Measurements from ENCODE around the gene ILF2. TPM values are rescaled to one million over a fixed set of nuclear protein-coding genes. Genes with fewer than 3 reads are reported as not detected.
A peak's percentile ranks its signal among the peaks of the same experiment; 100 is the strongest.
"Not testable (repeated sequence)": the region's sequence is repeated elsewhere in the genome, so short reads cannot be mapped to it uniquely, and the experiment has no call there.

Gene ILF2
- total RNA-seq, 2 donors from 2014 or later, result 116 to 122 TPM

- not testable (repeated sequence) for DNase-seq (ENCODE audit: low spot score); H3K27me3 ChIP-seq (replicated peaks; ENCODE audit: insufficient read depth); H3K9me3 ChIP-seq; H3K36me3 ChIP-seq; H3K4me1 ChIP-seq (replicated peaks)
- Histone ChIP-seq H3K4me3 (peak overlapping the region; percentile 40 to 77), H3K27ac (peak overlapping the region; percentile 79 to 83)
- intact Hi-C loops (cut with DNase I), result loop anchor here (5.0 kb wide), 1 partner anchor 99 kb away; no protein-coding TSS in a partner anchor
- WGBS, result 6% methylated on average over 28 of the region's 28 CpGs
- TF ChIP-seq CTCF (IDR thresholded peaks at IDR 0.05), result peak in 1 of 4 experiments; percentile 17
Measured at GRCh38 chr1:153671628-153672353, 998 bp upstream of the ILF2 start.

DNA sequence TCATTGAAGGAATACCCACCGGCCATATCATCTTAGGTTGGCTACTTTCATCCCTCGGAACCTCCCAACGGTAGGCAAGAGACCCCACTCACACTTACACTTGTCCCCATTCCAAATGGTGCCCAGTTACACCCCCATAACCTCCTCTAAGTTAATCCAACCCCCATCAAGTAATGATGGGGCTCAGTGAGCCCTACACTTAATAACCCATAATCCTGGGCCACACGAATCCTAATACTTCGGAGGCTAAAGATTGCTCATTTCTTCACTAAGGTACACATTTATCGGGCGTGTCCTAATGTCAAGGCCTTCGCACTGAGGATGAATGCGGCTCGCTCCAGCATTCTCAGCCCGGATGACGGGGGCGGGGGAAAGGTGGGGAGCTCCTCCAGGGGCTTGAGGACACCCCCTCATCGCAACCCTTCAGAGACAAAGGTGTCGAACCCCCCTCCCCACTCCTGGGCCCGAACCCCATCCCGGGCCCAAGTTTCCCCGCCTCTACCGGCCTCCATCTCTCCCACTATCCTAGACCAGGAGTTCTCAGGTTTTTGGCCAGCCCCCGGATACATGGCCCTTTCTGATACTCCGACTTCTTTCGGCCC, 435 bp downstream of the ILF2 start:
- DNase-seq (ENCODE audit: low spot score), result no peak
- Histone ChIP-seq H3K36me3 (peaks cover 8 to 9% of the 10 kb centered on the region in 2 donors), H3K4me1 (replicated peaks) (peaks cover 8% of the 10 kb centered on the region), H3K27me3 (replicated peaks; ENCODE audit: insufficient read depth) (no peaks in the 10 kb centered on the region), H3K27ac (peak overlapping the region; percentile 75 to 76), H3K9me3 (no peaks in the 10 kb centered on the region), H3K4me3 (peak overlapping the region; percentile 62 to 77)
- TF ChIP-seq POLR2AphosphoS5 (IDR thresholded peaks at IDR 0.05) (no peak), POLR2A (IDR thresholded peaks at IDR 0.05) (no peak), CTCF (IDR thresholded peaks at IDR 0.05) (no peak)
- intact Hi-C loops (cut with DNase I), result loop anchor here (5.0 kb wide), 1 partner anchor 98 kb away; no protein-coding TSS in a partner anchor
- 1% methylated on average over 22 of the region's 22 CpGs for WGBS

DNA sequence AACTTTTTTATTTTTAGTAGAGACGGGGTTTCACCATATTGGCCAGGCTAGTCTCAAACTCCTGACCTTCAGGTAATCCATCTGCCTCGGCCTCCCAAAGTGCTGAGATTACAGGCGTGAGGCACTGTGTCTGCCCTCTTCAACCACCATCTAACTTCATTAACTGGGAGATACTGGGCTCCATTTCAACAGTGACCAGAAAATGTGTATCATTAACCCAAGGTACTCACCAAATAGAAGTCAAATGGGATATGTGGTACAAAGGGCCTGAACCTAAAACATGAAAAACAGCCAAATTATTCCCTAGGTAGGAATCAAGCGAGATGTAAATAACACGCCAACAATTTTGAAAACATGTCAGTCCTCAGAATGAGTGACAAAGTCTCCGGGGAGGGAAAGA, 1.2 kb downstream of the ILF2 start:
- 76% methylated on average over 6 of the region's 6 CpGs for WGBS
- TF ChIP-seq POLR2AphosphoS5 (IDR thresholded peaks at IDR 0.05) (no peak), CTCF (IDR thresholded peaks at IDR 0.05) (no peak), POLR2A (IDR thresholded peaks at IDR 0.05) (no peak)
- intact Hi-C loops (cut with DNase I), result loop anchor here (5.0 kb wide), 1 partner anchor 97 kb away; no protein-coding TSS in a partner anchor
- H3K4me1 ChIP-seq (replicated peaks), result peaks cover 8% of the 10 kb centered on the region
- H3K27me3 ChIP-seq (replicated peaks; ENCODE audit: insufficient read depth), result no peaks in the 10 kb centered on the region
- H3K27ac ChIP-seq, result peak overlapping the region in 1 of 2 donors; percentile 12
- peak overlapping the region; percentile 62 to 77 for H3K4me3 ChIP-seq
- peaks cover 8 to 14% of the 10 kb centered on the region in 2 donors for H3K36me3 ChIP-seq
- no peaks in the 10 kb centered on the region for H3K9me3 ChIP-seq
- no peak for DNase-seq (ENCODE audit: low spot score)

DNA sequence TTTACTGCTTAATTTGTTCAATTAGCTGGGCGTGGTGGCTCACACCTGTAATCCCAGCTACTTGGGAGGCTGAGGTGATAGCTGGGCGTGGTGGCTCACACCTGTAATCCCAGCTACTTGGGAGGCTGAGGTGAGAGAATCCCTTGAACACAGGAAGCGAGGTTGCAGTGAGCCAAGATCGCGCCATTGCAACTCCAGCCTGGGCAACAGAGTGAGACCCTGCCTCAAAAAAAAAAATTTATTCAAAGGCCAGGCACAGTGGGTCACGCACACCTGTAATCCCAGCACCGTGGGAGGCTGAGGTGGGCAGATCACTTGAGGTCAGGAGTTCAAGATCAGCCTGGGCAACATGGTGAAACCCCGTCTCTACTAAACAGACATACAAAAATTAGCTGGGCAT, 2.1 kb downstream of the ILF2 start:
- H3K27ac ChIP-seq; H3K27me3 ChIP-seq (replicated peaks; ENCODE audit: insufficient read depth); DNase-seq (ENCODE audit: low spot score); intact Hi-C loops (cut with DNase I); H3K4me1 ChIP-seq (replicated peaks); H3K4me3 ChIP-seq; H3K9me3 ChIP-seq: not testable (repeated sequence)
- peaks cover 8 to 18% of the 10 kb centered on the region in 2 donors for H3K36me3 ChIP-seq
- WGBS, result 95% methylated on average over 8 of the region's 8 CpGs

- Histone ChIP-seq H3K27me3 (replicated peaks; ENCODE audit: insufficient read depth) (no peaks in the 10 kb centered on the region), H3K4me1 (replicated peaks) (peaks cover 8% of the 10 kb centered on the region), H3K36me3 (peaks cover 8 to 20% of the 10 kb centered on the region in 2 donors), H3K4me3 (no peak overlapping the region), H3K9me3 (no peaks in the 10 kb centered on the region), H3K27ac (no peak overlapping the region)
- no peak for TF ChIP-seq POLR2A (IDR thresholded peaks at IDR 0.05)
- no peak for TF ChIP-seq POLR2AphosphoS5 (IDR thresholded peaks at IDR 0.05)
- no peak for TF ChIP-seq CTCF (IDR thresholded peaks at IDR 0.05)
- DNase-seq (ENCODE audit: low spot score), result no peak
- intact Hi-C loops (cut with DNase I), result no loop called here
- 81% methylated on average over 4 of the region's 4 CpGs for WGBS
Measured at GRCh38 chr1:153667439-153667838, 3.4 kb downstream of the ILF2 start.

Measured in prostate gland (tissue), 2 donors.